Fibroblast of pulmonary artery (primary cell): ENCODE data around the gene DRC1.
A peak's percentile ranks its signal among the peaks of the same experiment; 100 is the strongest.
"Not testable (repeated sequence)": the region's sequence is repeated elsewhere in the genome, so short reads cannot be mapped to it uniquely, and the experiment has no call there.

Experiments used
- DNase-seq: peaks from one replicate; pipeline ENCODE4 v3.0.0-alpha.2; 2010; ENCODE audit warnings: low read depth
- H3K4me3 ChIP-seq: replicated peaks from 2 replicates; pipeline ENCODE4 v1.5.1; 2011; ENCODE audit warnings: low read depth, mild to moderate bottlenecking, control low read depth, low read length, moderate library complexity
- TF ChIP-seq, protein P1 (sequence below): IDR thresholded peaks from 2 replicates; pipeline ENCODE4 v1.5.1; 2011; ENCODE audit warnings: mild to moderate bottlenecking, control low read depth, low read length, inconsistent platforms; ENCODE audit errors: missing control alignments

DRC1 gene

DNA sequence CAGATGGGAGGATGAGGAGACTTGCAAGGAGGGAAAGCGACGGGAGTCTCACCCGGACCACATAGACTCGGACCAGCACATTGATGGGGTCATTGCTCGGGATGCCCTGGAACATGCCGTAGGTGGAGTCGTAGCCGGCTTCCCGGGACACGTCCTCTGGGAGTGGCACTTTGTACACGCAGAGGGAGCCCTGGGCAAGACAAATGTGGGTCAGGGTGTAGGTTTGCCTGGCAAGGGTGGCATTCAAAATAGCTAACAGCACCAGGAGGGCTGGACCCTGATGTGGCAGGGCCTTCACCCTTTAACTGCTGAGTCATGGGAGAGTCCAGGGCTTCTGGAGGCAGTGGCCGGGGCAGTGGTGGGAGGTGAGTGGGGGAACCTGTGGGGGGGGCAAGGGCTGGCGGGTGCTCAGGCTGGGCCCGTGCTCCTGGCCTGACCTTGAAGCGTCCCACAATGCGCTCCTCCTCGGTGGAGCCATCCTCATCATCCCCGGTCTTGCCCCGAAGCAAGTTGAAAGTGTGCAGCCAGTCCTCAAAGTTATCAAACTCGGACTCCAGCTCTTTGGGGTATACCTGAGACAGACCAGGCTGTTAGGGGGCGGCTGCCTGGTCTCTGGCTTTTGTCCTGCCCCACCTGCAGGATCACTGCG is 65.1 kb downstream of the DRC1 start:
- DNase-seq: no peak
- TF ChIP-seq, protein P1, sequence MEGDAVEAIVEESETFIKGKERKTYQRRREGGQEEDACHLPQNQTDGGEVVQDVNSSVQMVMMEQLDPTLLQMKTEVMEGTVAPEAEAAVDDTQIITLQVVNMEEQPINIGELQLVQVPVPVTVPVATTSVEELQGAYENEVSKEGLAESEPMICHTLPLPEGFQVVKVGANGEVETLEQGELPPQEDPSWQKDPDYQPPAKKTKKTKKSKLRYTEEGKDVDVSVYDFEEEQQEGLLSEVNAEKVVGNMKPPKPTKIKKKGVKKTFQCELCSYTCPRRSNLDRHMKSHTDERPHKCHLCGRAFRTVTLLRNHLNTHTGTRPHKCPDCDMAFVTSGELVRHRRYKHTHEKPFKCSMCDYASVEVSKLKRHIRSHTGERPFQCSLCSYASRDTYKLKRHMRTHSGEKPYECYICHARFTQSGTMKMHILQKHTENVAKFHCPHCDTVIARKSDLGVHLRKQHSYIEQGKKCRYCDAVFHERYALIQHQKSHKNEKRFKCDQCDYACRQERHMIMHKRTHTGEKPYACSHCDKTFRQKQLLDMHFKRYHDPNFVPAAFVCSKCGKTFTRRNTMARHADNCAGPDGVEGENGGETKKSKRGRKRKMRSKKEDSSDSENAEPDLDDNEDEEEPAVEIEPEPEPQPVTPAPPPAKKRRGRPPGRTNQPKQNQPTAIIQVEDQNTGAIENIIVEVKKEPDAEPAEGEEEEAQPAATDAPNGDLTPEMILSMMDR: no peak
- no peak overlapping the region for H3K4me3 ChIP-seq

DNA sequence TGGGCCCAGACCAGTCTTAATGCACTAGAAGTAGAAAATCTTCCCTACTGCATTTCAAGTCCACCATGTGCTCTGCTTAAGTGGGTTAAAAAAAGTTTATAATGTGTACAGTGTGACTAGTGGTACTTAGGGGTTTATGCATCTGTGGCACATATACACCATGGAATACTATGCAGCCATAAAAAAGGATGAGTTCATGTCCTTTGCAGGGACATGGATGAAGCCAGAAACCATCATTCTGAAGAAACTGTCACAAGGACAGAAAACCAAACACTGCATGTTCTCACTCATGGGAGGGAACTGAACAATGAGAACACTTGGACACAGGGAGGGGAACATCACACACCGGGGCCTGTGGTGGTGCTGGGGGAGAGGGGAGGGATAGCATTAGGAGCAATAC is 66.8 kb downstream of the DRC1 start:
- DNase-seq, H3K4me3 ChIP-seq: not testable (repeated sequence)

DNA sequence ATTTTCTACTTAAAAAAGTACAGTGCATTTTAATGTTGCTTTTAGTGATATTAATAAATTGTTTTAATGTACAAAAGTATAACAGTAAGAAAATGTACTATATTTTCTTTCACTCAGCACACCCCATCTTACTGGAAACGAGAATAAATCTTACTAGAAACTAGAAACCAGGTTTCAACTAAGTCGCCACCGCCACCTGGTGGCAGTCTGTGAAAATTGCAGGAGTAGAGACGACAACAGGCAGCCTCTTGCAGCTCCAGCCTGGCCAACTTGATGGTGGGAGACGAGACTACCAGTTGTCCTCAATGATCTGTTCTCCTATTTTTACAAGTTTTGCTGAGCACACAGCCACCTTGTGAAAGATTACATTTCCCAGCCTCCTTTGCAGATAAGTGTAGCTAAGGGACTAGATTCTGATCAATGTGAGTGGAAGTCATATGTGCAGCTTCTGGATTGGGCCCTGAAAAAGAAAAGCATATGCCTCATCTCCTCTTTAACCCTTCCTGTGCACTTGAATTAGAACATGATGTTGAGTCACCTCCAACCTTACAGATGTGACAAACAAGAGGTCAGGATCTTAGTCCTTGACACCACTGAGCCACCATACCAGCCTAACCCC is 67.5 kb downstream of the DRC1 start:
- H3K4me3 ChIP-seq: no peak overlapping the region
- TF ChIP-seq, protein P1: peak; percentile 65
- peak; percentile 69 for DNase-seq

DNA sequence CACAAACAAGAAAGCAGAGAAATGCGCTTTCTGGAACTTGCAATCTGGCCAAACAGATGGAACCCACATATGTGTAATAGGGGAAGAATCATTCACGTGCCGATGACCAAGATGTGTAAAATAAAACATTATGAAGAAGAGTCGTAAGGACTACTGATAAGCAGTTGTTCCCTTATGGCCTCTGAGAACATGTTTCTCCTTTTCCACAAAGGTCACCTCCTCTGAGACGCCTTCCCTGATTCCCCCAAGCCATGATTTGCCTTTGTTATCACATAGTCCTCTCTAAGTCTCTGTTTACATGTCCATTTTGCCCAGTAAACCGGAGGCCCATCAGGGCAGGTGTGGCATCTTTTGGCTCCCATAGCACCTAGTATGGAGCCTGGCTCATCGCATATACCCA is 68.2 kb downstream of the DRC1 start:
- no peak for DNase-seq
- no peak overlapping the region for H3K4me3 ChIP-seq
- TF ChIP-seq, protein P1: no peak

DNA sequence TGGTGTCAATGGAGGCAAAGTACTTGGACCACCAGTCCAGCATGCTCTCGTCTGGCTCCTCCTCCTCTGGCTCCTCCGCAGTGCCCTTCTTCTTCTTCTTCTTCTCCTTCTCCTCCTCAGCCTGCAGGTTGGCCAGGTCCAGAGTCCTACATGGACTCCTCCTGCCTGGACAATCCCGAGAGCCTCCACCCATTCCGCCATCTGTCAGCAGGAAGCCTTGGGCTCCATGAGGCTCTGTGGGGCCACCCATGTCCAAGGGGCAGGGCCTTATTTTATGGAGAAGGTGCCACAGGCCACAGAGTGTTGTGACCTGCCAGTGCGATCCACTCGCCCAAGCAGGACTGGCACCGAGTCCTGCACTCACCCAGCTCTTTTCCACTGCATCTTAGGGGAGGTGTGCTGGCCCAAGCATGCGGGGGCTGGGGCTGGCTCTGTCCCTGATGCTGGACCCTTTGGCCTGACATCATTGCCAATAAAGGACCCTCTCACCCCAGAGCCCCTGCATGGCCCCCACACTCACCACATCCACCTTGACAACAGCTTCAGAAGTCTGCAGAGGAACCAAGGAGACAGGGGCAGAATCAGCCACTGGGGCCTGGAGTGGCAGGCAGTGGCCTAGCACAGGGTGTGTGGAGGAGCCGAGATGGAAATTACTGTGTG is 69.0 kb downstream of the DRC1 start:
- TF ChIP-seq, protein P1: no peak
- no peak for DNase-seq
- H3K4me3 ChIP-seq: no peak overlapping the region

DNA sequence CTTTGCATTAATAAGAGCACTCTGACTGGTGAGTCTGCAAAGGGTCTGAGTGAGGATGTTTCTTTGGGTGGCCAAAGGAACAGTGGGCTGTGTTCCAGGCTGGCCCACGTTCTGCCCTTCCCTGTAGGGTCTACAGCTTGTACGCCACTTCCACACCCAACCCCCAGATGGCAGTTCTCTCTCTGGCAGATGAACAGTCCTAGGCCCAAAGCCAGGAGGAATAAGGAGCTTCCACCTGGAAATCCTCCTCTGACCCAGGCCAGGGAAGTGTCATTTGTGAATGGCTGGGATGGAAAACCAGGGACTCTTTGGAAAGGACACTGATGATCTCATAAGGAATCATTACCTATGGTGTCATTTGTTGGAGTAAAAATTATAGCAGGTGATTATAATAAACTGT is 69.6 kb downstream of the DRC1 start:
- DNase-seq: no peak
- TF ChIP-seq, protein P1: no peak
- H3K4me3 ChIP-seq: no peak overlapping the region

DNA sequence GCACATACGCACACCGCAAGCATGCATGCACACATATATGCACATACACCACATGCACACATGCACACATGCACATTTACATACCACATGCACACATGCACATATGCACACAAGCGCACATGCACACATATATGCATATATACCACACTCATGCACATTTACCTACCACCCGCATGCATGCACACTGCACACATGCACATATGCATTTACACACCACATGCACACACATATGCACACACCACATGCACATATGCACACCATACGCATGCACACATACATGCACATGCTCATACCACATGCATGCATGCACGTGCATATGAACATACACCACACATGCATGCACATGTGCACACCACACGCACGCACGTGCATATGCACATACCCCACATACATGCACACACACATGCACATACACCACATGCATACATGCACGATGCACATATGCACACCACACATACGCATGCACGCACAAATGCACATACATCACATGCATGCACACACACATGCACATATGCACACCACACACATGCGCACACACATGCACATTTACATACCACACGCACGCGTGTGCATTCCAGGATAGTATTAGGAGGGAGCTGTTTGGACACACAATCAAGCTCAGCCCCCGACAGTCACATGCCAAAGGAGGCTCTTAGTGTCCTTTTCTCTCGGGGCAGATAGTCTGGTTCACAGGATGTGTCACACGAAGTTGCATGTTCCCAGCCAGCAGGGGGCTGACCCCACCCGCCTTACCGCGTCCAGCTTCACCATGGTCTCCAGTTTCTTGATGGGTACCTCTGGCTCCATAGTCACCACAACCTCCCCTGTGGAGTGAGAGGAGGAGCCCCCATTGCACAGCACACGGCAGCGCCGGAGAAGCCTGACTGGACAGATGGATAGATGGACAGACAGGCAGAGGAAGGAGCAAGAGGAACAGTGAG is 70.3 kb downstream of the DRC1 start:
- DNase-seq: no peak
- H3K4me3 ChIP-seq: no peak overlapping the region
- TF ChIP-seq, protein P1: peak; percentile 1
